CD4-positive, alpha-beta T cell treated with Interleukin-21 for 1 hour (primary cell): Measurements from ENCODE around the gene RBMS3.
"Not testable (repeated sequence)": the region's sequence is repeated elsewhere in the genome, so short reads cannot be mapped to it uniquely, and the experiment has no call there.

Source experiments
- DNase-seq: peaks from one replicate; pipeline ENCODE4 v3.0.0-alpha.2; 2020

RBMS3 gene

GRCh38 chr3:29991198-29991597 is 710.3 kb downstream of the RBMS3 start:
- no peak for DNase-seq

- DNase-seq, result no peak
Observed at GRCh38 chr3:30002797-30003196, 721.9 kb downstream of the RBMS3 start.

- DNase-seq, result no peak
Observed at GRCh38 chr3:30003741-30004140, 722.9 kb downstream of the RBMS3 start.

GRCh38 chr3:30004481-30004880 is 723.6 kb downstream of the RBMS3 start:
- DNase-seq, result no peak

- DNase-seq, result no peak
Observed at GRCh38 chr3:30006111-30006510, 725.2 kb downstream of the RBMS3 start.

- no peak for DNase-seq
Observed at GRCh38 chr3:30007668-30008067, 726.8 kb downstream of the RBMS3 start.

GRCh38 chr3:30011237-30011803 is 730.4 kb downstream of the RBMS3 start:
- DNase-seq, result no peak

GRCh38 chr3:30012941-30013543 is 732.2 kb downstream of the RBMS3 start:
- peak; percentile 40 for DNase-seq

GRCh38 chr3:30017901-30018300 is 737.0 kb downstream of the RBMS3 start:
- no peak for DNase-seq

- DNase-seq, result no peak
Observed at GRCh38 chr3:30020380-30020779, 739.5 kb downstream of the RBMS3 start.

GRCh38 chr3:30024466-30024865 is 743.6 kb downstream of the RBMS3 start:
- no peak for DNase-seq

- no peak for DNase-seq
Observed at GRCh38 chr3:30026851-30027250, 746.0 kb downstream of the RBMS3 start.

- DNase-seq, result no peak
Observed at GRCh38 chr3:30034246-30034991, 753.5 kb downstream of the RBMS3 start.

- DNase-seq, result no peak
Observed at GRCh38 chr3:30035935-30036567, 755.2 kb downstream of the RBMS3 start.

GRCh38 chr3:30040126-30040525 is 759.3 kb downstream of the RBMS3 start:
- DNase-seq, result no peak

GRCh38 chr3:30041481-30041880 is 760.6 kb downstream of the RBMS3 start:
- DNase-seq, result not testable (repeated sequence)

- peak; percentile 57 for DNase-seq
Observed at GRCh38 chr3:30042274-30042859, 761.5 kb downstream of the RBMS3 start.

- no peak for DNase-seq
Observed at GRCh38 chr3:30042916-30043555, 762.2 kb downstream of the RBMS3 start.

- DNase-seq, result no peak
Observed at GRCh38 chr3:30044515-30044914, 763.6 kb downstream of the RBMS3 start.

GRCh38 chr3:30048431-30048830 is 767.6 kb downstream of the RBMS3 start:
- DNase-seq, result no peak

GRCh38 chr3:30050116-30050515 is 769.2 kb downstream of the RBMS3 start:
- not testable (repeated sequence) for DNase-seq

- no peak for DNase-seq
Observed at GRCh38 chr3:30059240-30059639, 778.4 kb downstream of the RBMS3 start.
